G401.6 (cell line): ENCODE measurements around the gene ZDBF2.
"Not testable (repeated sequence)": the region's sequence is repeated elsewhere in the genome, so short reads cannot be mapped to it uniquely, and the experiment has no call there.

Experiments
- FAIRE-seq: peaks from 2 replicates; lab custom pipeline; 2012; peaks lifted over from hg19 to GRCh38; lab: Jason Lieb, UNC

The ZDBF2 gene

GRCh38 chr2:206324869-206325268 is 50.4 kb downstream of the ZDBF2 start:
- no peak for FAIRE-seq

- FAIRE-seq: no peak
These were observed 54.5 kb downstream of the ZDBF2 start for GRCh38 chr2:206328974-206329373.

- FAIRE-seq: no peak
These were observed 62.4 kb downstream of the ZDBF2 start for GRCh38 chr2:206336861-206337260.

- no peak for FAIRE-seq
These were observed 63.5 kb downstream of the ZDBF2 start for GRCh38 chr2:206337956-206338355.

- no peak for FAIRE-seq
These were observed 66.9 kb downstream of the ZDBF2 start for GRCh38 chr2:206341396-206341795.

GRCh38 chr2:206343144-206343543 is 68.7 kb downstream of the ZDBF2 start:
- no peak for FAIRE-seq

- no peak for FAIRE-seq
These were observed 69.4 kb downstream of the ZDBF2 start for GRCh38 chr2:206343816-206344215.

GRCh38 chr2:206345606-206346005 is 71.1 kb downstream of the ZDBF2 start:
- FAIRE-seq: no peak

GRCh38 chr2:206349375-206349774 is 74.9 kb downstream of the ZDBF2 start:
- FAIRE-seq: no peak

GRCh38 chr2:206352571-206352970 is 78.1 kb downstream of the ZDBF2 start:
- no peak for FAIRE-seq

- no peak for FAIRE-seq
These were observed 79.2 kb downstream of the ZDBF2 start for GRCh38 chr2:206353685-206354084.

GRCh38 chr2:206354129-206354528 is 79.7 kb downstream of the ZDBF2 start:
- FAIRE-seq: no peak

- not testable (repeated sequence) for FAIRE-seq
These were observed 82.4 kb downstream of the ZDBF2 start for GRCh38 chr2:206356840-206357239.

GRCh38 chr2:206360840-206361239 is 86.4 kb downstream of the ZDBF2 start:
- FAIRE-seq: not testable (repeated sequence)

- FAIRE-seq: no peak
These were observed 87.1 kb downstream of the ZDBF2 start for GRCh38 chr2:206361407-206362045.
